HEK293 (cell line): Measurements from ENCODE around the gene ROM1.

ENCODE experiments used
- CTCF ChIA-PET: fragments of 350-600 bp; formaldehyde crosslinking; extraction: SDS; loops from one replicate; lab custom pipeline; 2021; ENCODE audit warnings: antibody characterized with exemption; lab: Yijun Ruan, JAX
- POLR2A ChIA-PET: fragments of 300-600 bp; formaldehyde crosslinking; extraction: SDS; loops from one replicate; lab custom pipeline; 2020; ENCODE audit warnings: antibody characterized with exemption, inconsistent platforms; lab: Yijun Ruan, JAX
- H3K27ac ChIP-seq: fragments of 200-500 bp; sonication (Bioruptor generic); 2 replicates; pipeline ENCODE4 v1.5.1; 2014; ENCODE audit warnings: low read depth, low read length, control low read depth, inconsistent platforms; ENCODE audit errors: extremely low read depth
- H3K36me3 ChIP-seq, 2 experiments: fragments of 200-500 bp in 1 of 2; sonication (Bioruptor generic) in 1 of 2; 1 replicate in 1 of 2; 2 replicates in 1 of 2; pipeline ENCODE4 v1.5.1; 2014 to 2017; ENCODE audit warnings: inconsistent platforms in 2 of 2, low read length in 2 of 2; ENCODE audit not compliant: control insufficient read depth in 2 of 2, insufficient read depth in 1 of 2
- H3K4me1 ChIP-seq: fragments of 200-500 bp; sonication (Bioruptor generic); 2 replicates; pipeline ENCODE4 v1.5.1; 2014; ENCODE audit warnings: mild to moderate bottlenecking, low read length, inconsistent platforms; ENCODE audit not compliant: control insufficient read depth, insufficient read depth
- H3K4me3 ChIP-seq: 2 replicates; pipeline ENCODE4 v1.5.1; 2011; ENCODE audit warnings: low read depth, mild to moderate bottlenecking, control low read depth, low read length, moderate library complexity
- H3K9me3 ChIP-seq: fragments of 200-500 bp; sonication (Bioruptor generic); 2 replicates; pipeline ENCODE4 v1.5.1; 2014; ENCODE audit warnings: low read depth, low read length, inconsistent platforms; ENCODE audit not compliant: control insufficient read depth, insufficient read depth
- HOXD13 ChIP-seq: sonication (generic); formaldehyde crosslinking; IDR thresholded peaks from 2 replicates; pipeline ENCODE4 v1.8.0; 2022; ENCODE audit warnings: missing genetic modification reagents, borderline replicate concordance
- OSR2 ChIP-seq: fragments of 450-650 bp; formaldehyde crosslinking; IDR thresholded peaks from 2 replicates; pipeline ENCODE4 v1.5.1; 2016; ENCODE audit warnings: missing biosample characterization, missing genetic modification characterization
- PRDM1 ChIP-seq: fragments of 450-650 bp; formaldehyde crosslinking; IDR thresholded peaks from 2 replicates; pipeline ENCODE4; 2016; ENCODE audit warnings: missing biosample characterization, missing genetic modification characterization
- SP3 ChIP-seq: fragments of 450-650 bp; formaldehyde crosslinking; IDR thresholded peaks from 2 replicates; pipeline ENCODE4 v1.5.1; 2016; ENCODE audit warnings: missing biosample characterization, missing genetic modification characterization
- ZBTB17 ChIP-seq: fragments of 450-650 bp; formaldehyde crosslinking; IDR thresholded peaks from 2 replicates; pipeline ENCODE4 v1.5.1; 2016; ENCODE audit warnings: missing biosample characterization, missing genetic modification characterization
- ZNF140 ChIP-seq: fragments of 450-650 bp; formaldehyde crosslinking; IDR thresholded peaks from 2 replicates; pipeline ENCODE4 v1.5.1; 2016; ENCODE audit warnings: missing biosample characterization, missing genetic modification characterization
- ZNF324 ChIP-seq: fragments of 450-650 bp; formaldehyde crosslinking; IDR thresholded peaks from 2 replicates; pipeline ENCODE4 v1.5.1; 2016; ENCODE audit warnings: missing biosample characterization, missing genetic modification characterization
- ZNF354C ChIP-seq: fragments of 450-650 bp; formaldehyde crosslinking; IDR thresholded peaks from 2 replicates; pipeline ENCODE4 v1.5.1; 2016; ENCODE audit warnings: missing biosample characterization, missing genetic modification characterization, low read depth, borderline replicate concordance
- ZNF37A ChIP-seq: fragments of 450-650 bp; IDR thresholded peaks from 2 replicates; pipeline ENCODE4 v1.5.1; 2018; ENCODE audit warnings: missing biosample characterization, missing genetic modification characterization
- ZNF514 ChIP-seq: fragments of 450-650 bp; formaldehyde crosslinking; IDR thresholded peaks from 2 replicates; pipeline ENCODE4 v1.5.1; 2016; ENCODE audit warnings: missing biosample characterization, missing genetic modification characterization
- ZNF521 ChIP-seq: fragments of 450-650 bp; formaldehyde crosslinking; IDR thresholded peaks from 2 replicates; pipeline ENCODE4 v1.5.1; 2017; ENCODE audit warnings: missing biosample characterization, mild to moderate bottlenecking, missing genetic modification characterization
- ZNF530 ChIP-seq: fragments of 450-650 bp; formaldehyde crosslinking; IDR thresholded peaks from 2 replicates; pipeline ENCODE4 v1.5.1; 2016; ENCODE audit warnings: low read depth, missing biosample characterization, missing genetic modification characterization
- ZNF555 ChIP-seq: fragments of 450-650 bp; formaldehyde crosslinking; conservative IDR thresholded peaks from 2 replicates; pipeline ENCODE4 v1.5.1; 2017; ENCODE audit warnings: missing biosample characterization, mild to moderate bottlenecking, missing genetic modification characterization, inconsistent platforms
- ZNF561 ChIP-seq: fragments of 450-650 bp; IDR thresholded peaks from 2 replicates; pipeline ENCODE4 v1.5.1; 2018; ENCODE audit warnings: missing biosample characterization, missing genetic modification characterization, borderline replicate concordance
- ZNF600 ChIP-seq: fragments of 450-650 bp; formaldehyde crosslinking; IDR thresholded peaks from 2 replicates; pipeline ENCODE4 v1.5.1; 2016; ENCODE audit warnings: missing biosample characterization, missing genetic modification characterization
- ZNF629 ChIP-seq: fragments of 450-650 bp; formaldehyde crosslinking; IDR thresholded peaks from 2 replicates; pipeline ENCODE4 v1.5.1; 2017; ENCODE audit warnings: missing biosample characterization, missing genetic modification characterization
- ZNF658 ChIP-seq: fragments of 450-650 bp; formaldehyde crosslinking; IDR thresholded peaks from 2 replicates; pipeline ENCODE4; 2016; ENCODE audit warnings: missing biosample characterization, missing genetic modification characterization
- ZNF785 ChIP-seq: fragments of 450-650 bp; formaldehyde crosslinking; IDR thresholded peaks from 2 replicates; pipeline ENCODE4 v1.5.1; 2016; ENCODE audit warnings: missing biosample characterization, missing genetic modification characterization
- TF ChIP-seq, protein P1 (sequence below): fragments of 450-650 bp; formaldehyde crosslinking; IDR thresholded peaks from 2 replicates; pipeline ENCODE4 v1.5.0; 2017; ENCODE audit warnings: missing biosample characterization, missing genetic modification characterization, borderline replicate concordance
- TF ChIP-seq, protein P2 (sequence below): fragments of 450-650 bp; formaldehyde crosslinking; IDR thresholded peaks from 2 replicates; pipeline ENCODE4 v1.5.1; 2016; ENCODE audit warnings: missing biosample characterization, missing genetic modification characterization
- TF ChIP-seq, protein P3 (sequence below): fragments of 450-650 bp; formaldehyde crosslinking; IDR thresholded peaks from 2 replicates; pipeline ENCODE4 v1.5.1; 2017; ENCODE audit warnings: missing biosample characterization, missing genetic modification characterization
- TF ChIP-seq, protein P4 (sequence below): fragments of 450-650 bp; formaldehyde crosslinking; IDR thresholded peaks from 2 replicates; pipeline ENCODE4 v1.5.1; 2016; ENCODE audit warnings: missing biosample characterization, missing genetic modification characterization

Gene ROM1

DNA sequence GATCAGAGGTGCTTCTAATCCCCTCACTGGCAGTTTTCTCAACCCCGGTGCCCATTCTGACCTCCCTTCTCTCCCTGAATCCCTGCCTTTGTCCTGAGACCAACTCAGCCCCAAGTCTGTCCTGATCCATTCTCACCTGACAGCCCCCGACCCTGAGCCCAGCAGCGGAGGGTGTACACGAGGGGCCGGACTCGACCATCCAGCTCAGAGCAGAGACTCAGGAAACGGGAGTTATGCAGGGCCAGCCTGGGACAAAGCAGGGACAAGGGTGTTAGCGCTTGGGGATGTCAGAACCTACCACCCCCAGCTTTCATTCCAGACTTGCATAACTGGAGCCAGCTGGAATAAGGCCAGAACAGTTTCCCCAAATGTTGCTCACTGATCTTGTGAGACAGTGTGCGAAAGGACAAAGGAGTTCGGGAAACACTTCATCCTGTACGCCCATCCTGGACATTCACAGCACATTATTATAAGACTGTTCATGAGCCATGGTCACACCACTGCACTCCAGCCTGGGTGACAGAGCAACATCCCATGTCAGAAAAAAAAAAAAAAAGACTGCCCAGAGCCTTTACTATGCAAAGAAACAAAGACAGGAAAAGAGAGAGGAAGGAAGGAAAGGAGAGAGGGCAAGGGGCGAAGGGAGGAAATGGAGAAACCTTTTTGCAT, 35.9 kb upstream of the ROM1 start (continued):
- TF ChIP-seq, protein P1, sequence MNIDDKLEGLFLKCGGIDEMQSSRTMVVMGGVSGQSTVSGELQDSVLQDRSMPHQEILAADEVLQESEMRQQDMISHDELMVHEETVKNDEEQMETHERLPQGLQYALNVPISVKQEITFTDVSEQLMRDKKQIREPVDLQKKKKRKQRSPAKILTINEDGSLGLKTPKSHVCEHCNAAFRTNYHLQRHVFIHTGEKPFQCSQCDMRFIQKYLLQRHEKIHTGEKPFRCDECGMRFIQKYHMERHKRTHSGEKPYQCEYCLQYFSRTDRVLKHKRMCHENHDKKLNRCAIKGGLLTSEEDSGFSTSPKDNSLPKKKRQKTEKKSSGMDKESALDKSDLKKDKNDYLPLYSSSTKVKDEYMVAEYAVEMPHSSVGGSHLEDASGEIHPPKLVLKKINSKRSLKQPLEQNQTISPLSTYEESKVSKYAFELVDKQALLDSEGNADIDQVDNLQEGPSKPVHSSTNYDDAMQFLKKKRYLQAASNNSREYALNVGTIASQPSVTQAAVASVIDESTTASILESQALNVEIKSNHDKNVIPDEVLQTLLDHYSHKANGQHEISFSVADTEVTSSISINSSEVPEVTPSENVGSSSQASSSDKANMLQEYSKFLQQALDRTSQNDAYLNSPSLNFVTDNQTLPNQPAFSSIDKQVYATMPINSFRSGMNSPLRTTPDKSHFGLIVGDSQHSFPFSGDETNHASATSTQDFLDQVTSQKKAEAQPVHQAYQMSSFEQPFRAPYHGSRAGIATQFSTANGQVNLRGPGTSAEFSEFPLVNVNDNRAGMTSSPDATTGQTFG, result no peak
- TF ChIP-seq PRDM1 (tag by site-specific recombination) (0 out of 2 replicates have a peak, but pooled peaks have one; percentile 6), ZNF561 (tag by site-specific recombination) (no peak), ZNF600 (tag by site-specific recombination) (0 out of 2 replicates have a peak, but pooled peaks have one; percentile 29), ZNF521 (tag by site-specific recombination) (no peak)

DNA sequence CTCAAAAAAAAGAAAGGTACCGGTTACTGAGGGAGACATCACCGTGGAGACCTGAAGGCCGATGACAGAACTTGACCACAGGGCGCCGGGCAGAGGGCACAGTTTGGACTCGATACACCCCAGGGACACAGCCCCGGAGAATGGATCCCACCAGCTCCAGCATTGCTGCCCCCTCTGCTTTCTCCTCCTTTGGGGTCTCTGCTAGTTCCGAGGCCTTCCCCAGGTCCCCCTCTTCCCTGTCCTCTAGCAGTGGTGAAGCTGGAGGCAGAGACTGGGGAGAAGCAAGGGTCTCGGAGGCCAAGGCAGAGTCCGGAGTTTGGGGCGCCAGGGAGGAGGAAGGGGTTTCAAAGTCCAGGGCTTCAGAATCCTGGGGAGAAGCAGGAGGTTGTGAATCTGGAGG, 34.5 kb upstream of the ROM1 start:
- Histone ChIP-seq H3K4me3 (no peak overlapping the region), H3K9me3 (no peaks in the 10 kb centered on the region), H3K4me1 (no peaks in the 10 kb centered on the region), H3K27ac (no peak overlapping the region), H3K36me3 (peaks cover 0 to 77% of the 10 kb centered on the region in 2 experiments; a peak in 2 of 3 replicates)
- ChIA-PET POLR2A (interaction anchor here (1.6 to 3.2 kb wide), 2 partner anchors 13 to 23 kb away, joined by 3 to 8 read pairs; partner anchors contain the start of genes MTA2 and TUT1), CTCF (interaction anchor here (1.1 kb wide), 1 partner anchor 18 kb away, joined by 4 read pairs; no protein-coding TSS in a partner anchor)
- no peak for TF ChIP-seq ZBTB17 (tag by site-specific recombination)
- no peak for TF ChIP-seq SP3
- no peak for TF ChIP-seq ZNF530 (tag by site-specific recombination)
- no peak for TF ChIP-seq HOXD13 (CRISPR knock-in tag)
- TF ChIP-seq ZNF785, result no peak
- TF ChIP-seq PRDM1 (tag by site-specific recombination), result no peak
- TF ChIP-seq, protein P2, sequence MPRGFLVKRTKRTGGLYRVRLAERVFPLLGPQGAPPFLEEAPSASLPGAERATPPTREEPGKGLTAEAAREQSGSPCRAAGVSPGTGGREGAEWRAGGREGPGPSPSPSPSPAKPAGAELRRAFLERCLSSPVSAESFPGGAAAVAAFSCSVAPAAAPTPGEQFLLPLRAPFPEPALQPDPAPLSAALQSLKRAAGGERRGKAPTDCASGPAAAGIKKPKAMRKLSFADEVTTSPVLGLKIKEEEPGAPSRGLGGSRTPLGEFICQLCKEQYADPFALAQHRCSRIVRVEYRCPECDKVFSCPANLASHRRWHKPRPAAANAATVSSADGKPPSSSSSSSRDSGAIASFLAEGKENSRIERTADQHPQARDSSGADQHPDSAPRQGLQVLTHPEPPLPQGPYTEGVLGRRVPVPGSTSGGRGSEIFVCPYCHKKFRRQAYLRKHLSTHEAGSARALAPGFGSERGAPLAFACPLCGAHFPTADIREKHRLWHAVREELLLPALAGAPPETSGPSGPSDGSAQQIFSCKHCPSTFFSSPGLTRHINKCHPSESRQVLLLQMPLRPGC (tag by site-specific recombination), result no peak
- no peak for TF ChIP-seq ZNF555 (tag by site-specific recombination)
- TF ChIP-seq ZNF324 (tag by site-specific recombination), result no peak
- TF ChIP-seq ZNF354C (tag by site-specific recombination), result no peak
- TF ChIP-seq ZNF629 (tag by site-specific recombination), result no peak
- no peak for TF ChIP-seq ZNF514 (tag by site-specific recombination)
- TF ChIP-seq ZNF37A (tag by site-specific recombination), result no peak
- no peak for TF ChIP-seq ZNF140 (tag by site-specific recombination)
- TF ChIP-seq, protein P3, sequence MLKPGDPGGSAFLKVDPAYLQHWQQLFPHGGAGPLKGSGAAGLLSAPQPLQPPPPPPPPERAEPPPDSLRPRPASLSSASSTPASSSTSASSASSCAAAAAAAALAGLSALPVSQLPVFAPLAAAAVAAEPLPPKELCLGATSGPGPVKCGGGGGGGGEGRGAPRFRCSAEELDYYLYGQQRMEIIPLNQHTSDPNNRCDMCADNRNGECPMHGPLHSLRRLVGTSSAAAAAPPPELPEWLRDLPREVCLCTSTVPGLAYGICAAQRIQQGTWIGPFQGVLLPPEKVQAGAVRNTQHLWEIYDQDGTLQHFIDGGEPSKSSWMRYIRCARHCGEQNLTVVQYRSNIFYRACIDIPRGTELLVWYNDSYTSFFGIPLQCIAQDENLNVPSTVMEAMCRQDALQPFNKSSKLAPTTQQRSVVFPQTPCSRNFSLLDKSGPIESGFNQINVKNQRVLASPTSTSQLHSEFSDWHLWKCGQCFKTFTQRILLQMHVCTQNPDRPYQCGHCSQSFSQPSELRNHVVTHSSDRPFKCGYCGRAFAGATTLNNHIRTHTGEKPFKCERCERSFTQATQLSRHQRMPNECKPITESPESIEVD, result no peak
- TF ChIP-seq, protein P4, sequence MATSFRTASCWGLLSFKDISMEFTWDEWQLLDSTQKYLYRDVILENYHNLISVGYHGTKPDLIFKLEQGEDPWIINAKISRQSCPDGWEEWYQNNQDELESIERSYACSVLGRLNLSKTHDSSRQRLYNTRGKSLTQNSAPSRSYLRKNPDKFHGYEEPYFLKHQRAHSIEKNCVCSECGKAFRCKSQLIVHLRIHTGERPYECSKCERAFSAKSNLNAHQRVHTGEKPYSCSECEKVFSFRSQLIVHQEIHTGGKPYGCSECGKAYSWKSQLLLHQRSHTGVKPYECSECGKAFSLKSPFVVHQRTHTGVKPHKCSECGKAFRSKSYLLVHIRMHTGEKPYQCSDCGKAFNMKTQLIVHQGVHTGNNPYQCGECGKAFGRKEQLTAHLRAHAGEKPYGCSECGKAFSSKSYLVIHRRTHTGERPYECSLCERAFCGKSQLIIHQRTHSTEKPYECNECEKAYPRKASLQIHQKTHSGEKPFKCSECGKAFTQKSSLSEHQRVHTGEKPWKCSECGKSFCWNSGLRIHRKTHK (tag by site-specific recombination), result no peak
- no peak for TF ChIP-seq ZNF658
- no peak for TF ChIP-seq OSR2 (tag by site-specific recombination)
